Activated CD8-positive, alpha-beta memory T cell treated with anti-CD3 and anti-CD28 coated beads, Interleukin-2, amount 50 U/mL, for 24 hours (primary cell): Measurements from ENCODE around the gene WNT6.

Experiments
- DNase-seq: peaks from one replicate; pipeline ENCODE4 v3.0.0-alpha.2; 2020; ENCODE audit errors: extremely low read depth

The WNT6 gene

GRCh38 chr2:218877891-218878290 is 18.3 kb downstream of the WNT6 start:
- no peak for DNase-seq

- DNase-seq: no peak
These were observed 18.9 kb downstream of the WNT6 start for GRCh38 chr2:218878486-218878885.

GRCh38 chr2:218878926-218879761 is 19.5 kb downstream of the WNT6 start:
- no peak for DNase-seq

GRCh38 chr2:218879776-218880101 is 20.1 kb downstream of the WNT6 start:
- no peak for DNase-seq

- DNase-seq: no peak
These were observed 20.7 kb downstream of the WNT6 start, which contains the start of gene WNT10A for GRCh38 chr2:218880102-218880858. Gene WNT10A (plus strand): TSS chr2:218880852. CDS start chr2:218880996, 144 bp downstream.

- no peak for DNase-seq
These were observed 21.4 kb downstream of the WNT6 start for GRCh38 chr2:218880859-218881594.

- no peak for DNase-seq
These were observed 22.3 kb downstream of the WNT6 start for GRCh38 chr2:218881744-218882460.

- DNase-seq: no peak
These were observed 22.8 kb downstream of the WNT6 start for GRCh38 chr2:218882461-218882816.

GRCh38 chr2:218882866-218883366 is 23.3 kb downstream of the WNT6 start:
- DNase-seq: no peak

- DNase-seq: no peak
These were observed 24.2 kb downstream of the WNT6 start for GRCh38 chr2:218883491-218884490.

- DNase-seq: no peak
These were observed 24.9 kb downstream of the WNT6 start for GRCh38 chr2:218884519-218884918.

- DNase-seq: no peak
These were observed 26.7 kb downstream of the WNT6 start for GRCh38 chr2:218885981-218886947.

GRCh38 chr2:218887079-218887478 is 27.5 kb downstream of the WNT6 start:
- DNase-seq: no peak

GRCh38 chr2:218888341-218888740 is 28.7 kb downstream of the WNT6 start:
- no peak for DNase-seq

- DNase-seq: no peak
These were observed 30.3 kb downstream of the WNT6 start for GRCh38 chr2:218889937-218890336.

- no peak for DNase-seq
These were observed 30.8 kb downstream of the WNT6 start for GRCh38 chr2:218890369-218890768.

GRCh38 chr2:218891275-218892135 is 31.9 kb downstream of the WNT6 start:
- no peak for DNase-seq

- DNase-seq: peak; percentile 62
These were observed 33.2 kb downstream of the WNT6 start for GRCh38 chr2:218892693-218893348.
